GM10266 (cell line): Measurements from ENCODE around the gene KIAA1549.

Source experiments
- DNase-seq: peaks from one replicate; pipeline ENCODE4 v3.0.0; 2012; ENCODE audit errors: extremely low spot score
- TF ChIP-seq, protein P1 (sequence below): IDR thresholded peaks from 2 replicates; pipeline ENCODE4 v1.5.1; 2012; ENCODE audit warnings: mild to moderate bottlenecking, low read depth; ENCODE audit not compliant: control insufficient read depth, insufficient read depth; ENCODE audit errors: missing control alignments

KIAA1549 gene

DNA sequence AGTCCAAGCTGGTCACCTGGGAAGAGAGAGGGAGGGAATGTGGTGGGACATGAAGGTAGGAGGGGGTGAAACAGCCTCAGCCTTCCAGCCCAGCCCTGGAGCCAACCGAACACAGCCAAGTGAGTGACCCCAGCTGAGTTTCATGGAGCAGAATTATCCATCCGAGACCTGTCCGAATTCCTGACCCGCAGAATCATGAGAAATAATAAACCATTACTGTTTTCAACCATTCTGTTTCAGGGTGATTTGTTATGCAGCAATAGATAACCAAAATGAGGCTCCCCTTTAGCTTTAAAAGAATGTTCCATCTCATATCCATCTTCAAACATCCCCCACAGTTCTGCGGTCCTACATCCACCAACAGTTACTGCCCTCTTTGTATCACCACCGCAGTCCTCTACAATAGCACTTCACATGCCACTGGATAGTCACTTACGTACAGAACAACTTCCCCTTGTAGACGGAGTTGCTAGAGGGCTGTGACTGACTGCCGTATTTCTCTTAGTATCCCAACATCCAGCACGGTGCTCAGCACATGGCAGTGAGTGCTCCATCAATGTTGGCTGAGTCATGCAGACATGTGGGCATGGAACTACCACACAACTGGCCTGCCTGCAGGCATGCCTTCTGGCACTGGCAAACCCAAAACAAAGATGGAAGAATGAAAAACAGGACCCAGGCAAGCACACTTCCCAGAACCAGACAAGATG is 18.5 kb downstream of the KIAA1549 start:
- TF ChIP-seq, protein P1, sequence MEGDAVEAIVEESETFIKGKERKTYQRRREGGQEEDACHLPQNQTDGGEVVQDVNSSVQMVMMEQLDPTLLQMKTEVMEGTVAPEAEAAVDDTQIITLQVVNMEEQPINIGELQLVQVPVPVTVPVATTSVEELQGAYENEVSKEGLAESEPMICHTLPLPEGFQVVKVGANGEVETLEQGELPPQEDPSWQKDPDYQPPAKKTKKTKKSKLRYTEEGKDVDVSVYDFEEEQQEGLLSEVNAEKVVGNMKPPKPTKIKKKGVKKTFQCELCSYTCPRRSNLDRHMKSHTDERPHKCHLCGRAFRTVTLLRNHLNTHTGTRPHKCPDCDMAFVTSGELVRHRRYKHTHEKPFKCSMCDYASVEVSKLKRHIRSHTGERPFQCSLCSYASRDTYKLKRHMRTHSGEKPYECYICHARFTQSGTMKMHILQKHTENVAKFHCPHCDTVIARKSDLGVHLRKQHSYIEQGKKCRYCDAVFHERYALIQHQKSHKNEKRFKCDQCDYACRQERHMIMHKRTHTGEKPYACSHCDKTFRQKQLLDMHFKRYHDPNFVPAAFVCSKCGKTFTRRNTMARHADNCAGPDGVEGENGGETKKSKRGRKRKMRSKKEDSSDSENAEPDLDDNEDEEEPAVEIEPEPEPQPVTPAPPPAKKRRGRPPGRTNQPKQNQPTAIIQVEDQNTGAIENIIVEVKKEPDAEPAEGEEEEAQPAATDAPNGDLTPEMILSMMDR, result no peak
- DNase-seq, result no peak

GRCh38 chr7:138961159-138961558 is 20.0 kb downstream of the KIAA1549 start:
- TF ChIP-seq, protein P1, result no peak
- DNase-seq, result no peak

DNA sequence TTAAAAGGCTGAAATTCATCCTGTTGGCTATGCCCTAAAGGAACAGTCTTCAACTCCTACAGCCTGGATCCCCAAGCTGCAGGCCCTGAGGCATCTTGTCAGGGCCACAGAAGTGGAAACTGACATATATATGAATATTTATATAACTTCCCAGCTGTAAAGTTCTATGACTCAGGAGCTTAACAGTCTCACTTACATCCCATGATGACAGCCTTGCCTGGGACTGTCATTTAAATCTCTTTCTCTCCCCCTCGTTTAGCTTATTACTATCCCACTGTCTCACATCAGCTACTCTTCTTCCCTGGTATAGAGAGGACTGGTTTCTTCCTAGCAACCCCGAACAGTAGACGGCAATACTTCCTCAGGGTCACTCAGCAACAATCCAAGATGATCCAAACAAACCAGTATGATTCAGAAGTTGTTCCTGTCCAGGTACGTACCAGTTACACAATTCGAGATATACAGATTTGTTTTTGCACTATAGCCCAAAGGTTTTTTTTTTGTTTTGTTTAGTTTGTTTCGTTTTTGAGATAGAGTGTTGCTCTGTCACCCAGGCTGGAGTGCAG is 22.7 kb downstream of the KIAA1549 start:
- TF ChIP-seq, protein P1, result no peak
- no peak for DNase-seq

- TF ChIP-seq, protein P1, result no peak
Observed at GRCh38 chr7:138957753-138958390, 23.3 kb downstream of the KIAA1549 start.

DNA sequence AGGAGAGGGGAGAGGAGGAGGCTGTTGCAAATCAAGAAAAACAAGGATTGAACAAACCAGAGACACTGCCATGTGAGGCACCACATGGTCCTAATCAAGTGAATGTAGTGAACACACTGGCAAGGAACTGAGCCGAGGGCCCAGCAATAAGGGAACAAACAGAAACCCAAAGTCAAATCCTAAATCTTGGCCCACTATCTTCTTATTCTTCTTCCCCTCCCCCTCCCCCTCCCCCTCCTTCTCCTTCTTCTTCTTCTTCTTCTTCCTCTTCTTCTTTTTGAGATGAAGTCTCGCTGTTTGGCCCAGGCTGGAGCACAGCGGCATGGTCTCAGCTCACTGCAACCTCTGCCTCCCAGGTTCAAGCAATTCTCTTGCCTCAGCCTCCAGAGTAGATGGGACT is 24.0 kb downstream of the KIAA1549 start:
- TF ChIP-seq, protein P1, result no peak
- no peak for DNase-seq

More at GRCh38 chr7:138957753-138958390, 23.3 kb downstream of the KIAA1549 start:
- no peak for DNase-seq

GRCh38 chr7:138954545-138955475 is 26.4 kb downstream of the KIAA1549 start:
- no peak for DNase-seq
- TF ChIP-seq, protein P1, result no peak
